Measurements from ENCODE around the gene CYTIP. TPM values are rescaled to one million over a fixed set of nuclear protein-coding genes. Genes with fewer than 3 reads are reported as not detected.

Gene CYTIP
- total and polyA plus RNA-seq, 9 of the 15 experiments (the other 6 are each of a cell fraction or from before 2014, with no cell fraction given), result 0.03 to 0.35 (median 0.26) TPM; not detected in 1

DNA sequence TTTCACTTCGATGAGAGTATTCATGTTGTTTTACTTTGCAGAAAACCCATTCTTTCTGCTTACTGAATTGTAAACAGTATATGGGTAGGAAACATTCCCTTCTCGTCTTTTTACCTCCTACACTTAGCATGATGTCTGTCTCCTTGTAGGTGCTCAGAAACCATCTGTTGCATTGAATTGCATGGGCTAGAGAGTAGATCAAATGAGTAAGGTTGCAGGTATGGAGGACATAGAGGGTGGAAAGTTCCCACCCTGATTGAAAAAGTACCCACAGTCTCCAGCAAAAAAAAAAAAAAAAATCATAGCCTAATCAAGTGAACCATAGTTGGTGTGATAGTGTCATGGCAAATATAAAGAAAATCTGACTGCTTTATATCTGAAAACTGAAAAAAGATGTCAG is 1.7 kb downstream of the CYTIP start:
- no peak overlapping the region for H3K27ac ChIP-seq (ENCODE audit: extremely low read depth, low read depth, low read length)
- H2AFZ ChIP-seq (ENCODE audit: low read depth, low read length), result no peak overlapping the region

More for the DNA sequence above, 1.7 kb downstream of the CYTIP start:
- WGBS (ENCODE audit: insufficient coverage, low coverage, missing lambda C conversion rate), result 0% methylated on average over 2 of the region's 2 CpGs
- FAIRE-seq (no peak), ATAC-seq (no peak), DNase-seq (ENCODE audit: extremely low read depth in 1 of 4, low spot score in 3 of 4) (no peak)
- H3K4me1 ChIP-seq (replicated peaks in 1 of 2; ENCODE audit: control insufficient read depth in 2 of 2, insufficient read depth in 2 of 2, low read length in 2 of 2), result no peaks in the 10 kb centered on the region; a peak in 1 of 5 replicates
- intact Hi-C loops (cut with micrococcal nuclease), result loop anchor here (10.0 kb wide), 1 partner anchor 1477 kb away; no protein-coding TSS in a partner anchor
- peaks cover 0 to 3% of the 10 kb centered on the region in 2 experiments; a peak in 1 of 5 replicates for H3K27me3 ChIP-seq (ENCODE audit: control insufficient read depth in 2 of 2, insufficient read depth in 2 of 2, low read length in 2 of 2)
- in situ Hi-C loops (cut with MboI), result no loop called here
- no peak overlapping the region for H3K9ac ChIP-seq (ENCODE audit: insufficient read depth in 1 of 2, low read depth in 2 of 2, low read length in 2 of 2)
- H3K4me3 ChIP-seq, result no peak overlapping the region
- POLR2A ChIA-PET, result no interaction called here
- H3K9me1 ChIP-seq (ENCODE audit: control insufficient read depth, insufficient read depth, low read length), result no peaks in the 10 kb centered on the region
- BruUV-seq (replicated peaks), result no TSS peak
- H3K36me3 ChIP-seq (ENCODE audit: control insufficient read depth, insufficient read depth, low read length), result no peaks in the 10 kb centered on the region
- H4K20me1 ChIP-seq (replicated peaks; ENCODE audit: control insufficient read depth, insufficient read depth, low read length), result no peaks in the 10 kb centered on the region
- no peaks in the 10 kb centered on the region for H3K9me3 ChIP-seq (replicated peaks; ENCODE audit: control insufficient read depth, insufficient read depth, low read depth, low read length)
- CTCF ChIA-PET (ENCODE audit: low intra/inter-chr PET ratio), result no interaction called here
- no peaks in the 10 kb centered on the region for H3K79me2 ChIP-seq (ENCODE audit: control insufficient read depth, insufficient read depth, low read length)
- TF ChIP-seq ZNF140 (CRISPR knock-in tag; IDR thresholded peaks at IDR 0.05) (no peak), NFYB (IDR thresholded peaks at IDR 0.05; ENCODE audit: extremely low read depth, insufficient read length) (no peak), HDAC2 (IDR thresholded peaks at IDR 0.05) (no peak), ATF1 (CRISPR knock-in tag; IDR thresholded peaks at IDR 0.05) (no peak), ATF1 (tag; IDR thresholded peaks at IDR 0.05) (no peak), HMG20B (CRISPR knock-in tag; IDR thresholded peaks at IDR 0.05) (no peak), TCF7 (IDR thresholded peaks at IDR 0.05; ENCODE audit: borderline replicate concordance) (no peak), GTF2A2 (tag; IDR thresholded peaks at IDR 0.05) (no peak), ZNF778 (CRISPR knock-in tag; IDR thresholded peaks at IDR 0.05) (no peak), ZKSCAN1 (IDR thresholded peaks at IDR 0.05; ENCODE audit: low read depth, low read length) (no peak)
- TF ChIP-seq, protein P1, sequence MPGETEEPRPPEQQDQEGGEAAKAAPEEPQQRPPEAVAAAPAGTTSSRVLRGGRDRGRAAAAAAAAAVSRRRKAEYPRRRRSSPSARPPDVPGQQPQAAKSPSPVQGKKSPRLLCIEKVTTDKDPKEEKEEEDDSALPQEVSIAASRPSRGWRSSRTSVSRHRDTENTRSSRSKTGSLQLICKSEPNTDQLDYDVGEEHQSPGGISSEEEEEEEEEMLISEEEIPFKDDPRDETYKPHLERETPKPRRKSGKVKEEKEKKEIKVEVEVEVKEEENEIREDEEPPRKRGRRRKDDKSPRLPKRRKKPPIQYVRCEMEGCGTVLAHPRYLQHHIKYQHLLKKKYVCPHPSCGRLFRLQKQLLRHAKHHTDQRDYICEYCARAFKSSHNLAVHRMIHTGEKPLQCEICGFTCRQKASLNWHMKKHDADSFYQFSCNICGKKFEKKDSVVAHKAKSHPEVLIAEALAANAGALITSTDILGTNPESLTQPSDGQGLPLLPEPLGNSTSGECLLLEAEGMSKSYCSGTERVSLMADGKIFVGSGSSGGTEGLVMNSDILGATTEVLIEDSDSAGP (CRISPR knock-in tag; IDR thresholded peaks at IDR 0.05), result no peak
- TF ChIP-seq, protein P2, sequence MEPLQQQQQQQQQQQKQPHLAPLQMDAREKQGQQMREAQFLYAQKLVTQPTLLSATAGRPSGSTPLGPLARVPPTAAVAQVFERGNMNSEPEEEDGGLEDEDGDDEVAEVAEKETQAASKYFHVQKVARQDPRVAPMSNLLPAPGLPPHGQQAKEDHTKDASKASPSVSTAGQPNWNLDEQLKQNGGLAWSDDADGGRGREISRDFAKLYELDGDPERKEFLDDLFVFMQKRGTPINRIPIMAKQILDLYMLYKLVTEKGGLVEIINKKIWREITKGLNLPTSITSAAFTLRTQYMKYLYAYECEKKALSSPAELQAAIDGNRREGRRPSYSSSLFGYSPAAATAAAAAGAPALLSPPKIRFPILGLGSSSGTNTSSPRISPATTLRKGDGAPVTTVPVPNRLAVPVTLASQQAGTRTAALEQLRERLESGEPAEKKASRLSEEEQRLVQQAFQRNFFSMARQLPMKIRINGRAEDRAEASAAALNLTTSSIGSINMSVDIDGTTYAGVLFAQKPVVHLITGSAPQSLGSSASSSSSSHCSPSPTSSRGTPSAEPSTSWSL (CRISPR knock-in tag; IDR thresholded peaks at IDR 0.05; ENCODE audit: borderline replicate concordance), result no peak
- no peak overlapping the region for H3K4me2 ChIP-seq (ENCODE audit: insufficient read depth, low read length)
